Left cardiac atrium (tissue), 4 donors: ENCODE results near the gene RAB11FIP2. TPM values are rescaled to one million over a fixed set of nuclear protein-coding genes. Genes with fewer than 3 reads are reported as not detected.
A peak's percentile ranks its signal among the peaks of the same experiment; 100 is the strongest.
"Not testable (repeated sequence)": the region's sequence is repeated elsewhere in the genome, so short reads cannot be mapped to it uniquely, and the experiment has no call there.

Experiments
- ATAC-seq, 2 donors: fragments of 200-7000 bp; cut with Tn5 transposase; one replicate each; pipeline ENCODE4 v1.9.1; 2020; ENCODE audit warnings: mild to moderate bottlenecking in 2 of 2, moderate library complexity in 2 of 2
- DNase-seq: peaks from one replicate; pipeline ENCODE4 v3.0.0-alpha.2; 2020
- intact Hi-C, 2 donors: fragments of 100-400 bp; cut with DNase I; formaldehyde crosslinking; loops; one replicate each; pipeline versions ENCODE4 v1.14.1 to v1.15.1; 2022 to 2023
- long read RNA-seq: library from polyadenylated mRNA; unstranded; transcript quantifications from one replicate; pipeline ENCODE4 v2.0.0, GENCODE V29; 2021
- total RNA-seq, 2 donors: library from RNA; stranded (reverse); fragmentation: NEBNext Ultra II Directional; extraction: Animal tissue kit (Norgen Biotek cat#: 25700); gene quantifications; one replicate each; pipeline ENCODE4 v1.2.1, GENCODE V29; 2021
- donor health status: DM: no; HTN: yes; CAD: no.
- donor health status: DM: no; HTN: yes; CAD: no; lungs with severe emphysema.
- donor health status: DM: yes; HTN: yes; CAD: no.
- donor health status: Dilated cardiomyopathy.

Gene RAB11FIP2
- 10 to 100 TPM; 14.7 to 15.1 TPM for total RNA-seq
- long read RNA-seq, result 0 reads

- ATAC-seq, result peak; percentile 97
- DNase-seq, result peak; percentile 98
- intact Hi-C loops, result no loop called here
These were observed at the start of gene RAB11FIP2 for GRCh38 chr10:118046395-118047156. RAB11FIP2 (minus strand) TSS chr10:118046941; CDS start chr10:118046163, 778 bp downstream.

GRCh38 chr10:118096022-118096421, 49.3 kb upstream of the RAB11FIP2 start:
- intact Hi-C loops, result no loop called here

GRCh38 chr10:118092209-118092608, 45.5 kb upstream of the RAB11FIP2 start:
- intact Hi-C loops, result no loop called here
- DNase-seq (no peak), ATAC-seq (no peak)

More at GRCh38 chr10:118096022-118096421, 49.3 kb upstream of the RAB11FIP2 start:
- ATAC-seq (no peak), DNase-seq (no peak)

GRCh38 chr10:118080817-118081216, 34.1 kb upstream of the RAB11FIP2 start:
- DNase-seq, result no peak
- ATAC-seq, result no peak
- intact Hi-C loops, result no loop called here

GRCh38 chr10:118076705-118077104, 30.0 kb upstream of the RAB11FIP2 start:
- DNase-seq (no peak), ATAC-seq (no peak)
- intact Hi-C loops, result no loop called here

- intact Hi-C loops, result no loop called here
- DNase-seq, result no peak
- no peak for ATAC-seq
These were observed 26.1 kb upstream of the RAB11FIP2 start for GRCh38 chr10:118072840-118073239.

- intact Hi-C loops, DNase-seq, ATAC-seq: not testable (repeated sequence)
These were observed 20.6 kb upstream of the RAB11FIP2 start for GRCh38 chr10:118067389-118067788.

GRCh38 chr10:118062798-118063238, 16.1 kb upstream of the RAB11FIP2 start:
- DNase-seq, result no peak
- intact Hi-C loops, result no loop called here
- no peak for ATAC-seq

GRCh38 chr10:118058371-118058770, 11.6 kb upstream of the RAB11FIP2 start:
- intact Hi-C loops, result no loop called here

GRCh38 chr10:118057361-118057760, 10.6 kb upstream of the RAB11FIP2 start:
- ATAC-seq, result no peak
- intact Hi-C loops, result no loop called here

More at GRCh38 chr10:118058371-118058770, 11.6 kb upstream of the RAB11FIP2 start:
- ATAC-seq (no peak), DNase-seq (no peak)

GRCh38 chr10:118054383-118054782, 7.6 kb upstream of the RAB11FIP2 start:
- intact Hi-C loops, result no loop called here
- ATAC-seq (no peak), DNase-seq (no peak)

More at GRCh38 chr10:118057361-118057760, 10.6 kb upstream of the RAB11FIP2 start:
- DNase-seq, result no peak

GRCh38 chr10:118052816-118053215, 6.1 kb upstream of the RAB11FIP2 start:
- no peak for ATAC-seq
- DNase-seq, result no peak
- intact Hi-C loops, result no loop called here

GRCh38 chr10:118047880-118048279, 1.1 kb upstream of the RAB11FIP2 start:
- intact Hi-C loops, result no loop called here
- ATAC-seq, result no peak
- no peak for DNase-seq

GRCh38 chr10:118047157-118047719, 497 bp upstream of the RAB11FIP2 start:
- intact Hi-C loops, result no loop called here
- ATAC-seq (peak; percentile 5 to 8), DNase-seq (peak; percentile 24)

GRCh38 chr10:118045837-118046394, 825 bp downstream of the RAB11FIP2 start:
- intact Hi-C loops, result no loop called here
- peak; percentile 35 to 62 for ATAC-seq
- peak; percentile 54 for DNase-seq

GRCh38 chr10:118045158-118045836, 1.4 kb downstream of the RAB11FIP2 start:
- intact Hi-C loops, result no loop called here
- DNase-seq (no peak), ATAC-seq (no peak)

GRCh38 chr10:118042827-118043242, 3.9 kb downstream of the RAB11FIP2 start:
- intact Hi-C loops, result no loop called here
- ATAC-seq (no peak), DNase-seq (no peak)

- DNase-seq, result no peak
- intact Hi-C loops, result no loop called here
- no peak for ATAC-seq
These were observed 4.4 kb downstream of the RAB11FIP2 start for GRCh38 chr10:118042336-118042735.

GRCh38 chr10:118041316-118041715, 5.4 kb downstream of the RAB11FIP2 start:
- DNase-seq, result no peak
- no peak for ATAC-seq
- intact Hi-C loops, result no loop called here
